HUES6 (cell line): Measurements from ENCODE around the gene ZNRF3.
"Not testable (repeated sequence)": the region's sequence is repeated elsewhere in the genome, so short reads cannot be mapped to it uniquely, and the experiment has no call there.

Source experiments
- H3K27ac ChIP-seq: 2 replicates; pipeline ENCODE4 v1.7.0; 2013; ENCODE audit warnings: low read depth, mild to moderate bottlenecking, low read length, inconsistent platforms
- H3K27me3 ChIP-seq: 2 replicates; pipeline ENCODE4 v1.6.1; 2013; ENCODE audit warnings: low read length; ENCODE audit not compliant: control insufficient read depth, insufficient read depth
- H3K36me3 ChIP-seq: 2 replicates; pipeline ENCODE4 v1.6.1; 2013; ENCODE audit warnings: low read length; ENCODE audit not compliant: control insufficient read depth, insufficient read depth
- H3K4me1 ChIP-seq: 2 replicates; pipeline ENCODE4 v1.6.1; 2013; ENCODE audit warnings: low read length; ENCODE audit not compliant: control insufficient read depth, insufficient read depth
- H3K4me3 ChIP-seq: 2 replicates; pipeline ENCODE4 v1.5.1; 2013; ENCODE audit warnings: low read depth, low read length
- H3K9ac ChIP-seq: one replicate; pipeline ENCODE4 v1.6.1; 2013; ENCODE audit warnings: mild to moderate bottlenecking, low read length
- H3K9me3 ChIP-seq: 2 replicates; pipeline ENCODE4 v1.6.1; 2013; ENCODE audit warnings: low read depth, low read length; ENCODE audit not compliant: control insufficient read depth, insufficient read depth

Gene ZNRF3

GRCh38 chr22:28943501-28943879, 60.1 kb downstream of the ZNRF3 start:
- Histone ChIP-seq H3K27me3 (no peaks in the 10 kb centered on the region), H3K4me3 (no peak overlapping the region), H3K27ac (0 out of 2 replicates have a peak overlapping the region, but pooled peaks have one; percentile 0), H3K36me3 (no peaks in the 10 kb centered on the region), H3K9me3 (peaks cover 13% of the 10 kb centered on the region), H3K4me1 (peaks cover 48% of the 10 kb centered on the region), H3K9ac (no peak overlapping the region)

GRCh38 chr22:28947125-28947524, 63.8 kb downstream of the ZNRF3 start:
- Histone ChIP-seq H3K27me3 (no peaks in the 10 kb centered on the region), H3K4me1 (peaks cover 39% of the 10 kb centered on the region), H3K36me3 (no peaks in the 10 kb centered on the region), H3K4me3 (no peak overlapping the region), H3K9ac (no peak overlapping the region), H3K9me3 (peaks cover 13% of the 10 kb centered on the region), H3K27ac (no peak overlapping the region)

GRCh38 chr22:28948424-28948823, 65.1 kb downstream of the ZNRF3 start:
- Histone ChIP-seq H3K27me3 (no peaks in the 10 kb centered on the region), H3K9me3 (peaks cover 13% of the 10 kb centered on the region), H3K4me1 (peaks cover 37% of the 10 kb centered on the region), H3K27ac (no peak overlapping the region), H3K9ac (no peak overlapping the region), H3K4me3 (no peak overlapping the region), H3K36me3 (no peaks in the 10 kb centered on the region)

- H3K9me3 ChIP-seq: peaks cover 13% of the 10 kb centered on the region
- not testable (repeated sequence) for H3K4me3 ChIP-seq, H3K36me3 ChIP-seq, H3K9ac ChIP-seq, H3K27me3 ChIP-seq, H3K27ac ChIP-seq
- H3K4me1 ChIP-seq: peaks cover 34% of the 10 kb centered on the region
Observed at GRCh38 chr22:28948860-28949551, 65.6 kb downstream of the ZNRF3 start.

- no peak overlapping the region for H3K27ac ChIP-seq
- H3K4me3 ChIP-seq: no peak overlapping the region
- H3K9me3 ChIP-seq: peaks cover 13% of the 10 kb centered on the region
- no peaks in the 10 kb centered on the region for H3K36me3 ChIP-seq
- H3K9ac ChIP-seq: no peak overlapping the region
- H3K27me3 ChIP-seq: no peaks in the 10 kb centered on the region
- peaks cover 35% of the 10 kb centered on the region for H3K4me1 ChIP-seq
Observed at GRCh38 chr22:28949788-28950187, 66.4 kb downstream of the ZNRF3 start.

- Histone ChIP-seq H3K36me3 (no peaks in the 10 kb centered on the region; the same call in 1 of the 2 replicates), H3K9me3 (peaks cover 13% of the 10 kb centered on the region), H3K27me3 (no peaks in the 10 kb centered on the region), H3K4me1 (peaks cover 38% of the 10 kb centered on the region), H3K27ac (no peak overlapping the region), H3K4me3 (no peak overlapping the region), H3K9ac (no peak overlapping the region)
Observed at GRCh38 chr22:28950617-28951411, 67.4 kb downstream of the ZNRF3 start.

GRCh38 chr22:28951530-28951929, 68.2 kb downstream of the ZNRF3 start:
- Histone ChIP-seq H3K4me3 (no peak overlapping the region), H3K36me3 (no peaks in the 10 kb centered on the region; the same call in 1 of the 2 replicates), H3K27ac (no peak overlapping the region; the same call in 1 of the 2 replicates), H3K4me1 (peaks cover 39% of the 10 kb centered on the region), H3K9me3 (peaks cover 11% of the 10 kb centered on the region), H3K9ac (no peak overlapping the region), H3K27me3 (no peaks in the 10 kb centered on the region)

- Histone ChIP-seq H3K27ac (no peak overlapping the region; the same call in 1 of the 2 replicates), H3K9me3 (peaks cover 5% of the 10 kb centered on the region), H3K4me1 (peaks cover 39% of the 10 kb centered on the region), H3K4me3 (no peak overlapping the region), H3K27me3 (no peaks in the 10 kb centered on the region), H3K9ac (no peak overlapping the region), H3K36me3 (no peaks in the 10 kb centered on the region; the same call in 1 of the 2 replicates)
Observed at GRCh38 chr22:28951969-28952521, 68.7 kb downstream of the ZNRF3 start.

GRCh38 chr22:28952857-28953256, 69.5 kb downstream of the ZNRF3 start:
- H3K27me3 ChIP-seq: no peaks in the 10 kb centered on the region
- H3K36me3 ChIP-seq: no peaks in the 10 kb centered on the region; the same call in 1 of the 2 replicates
- no peak overlapping the region for H3K9ac ChIP-seq
- no peak overlapping the region for H3K4me3 ChIP-seq
- H3K9me3 ChIP-seq: no peaks in the 10 kb centered on the region
- no peak overlapping the region for H3K27ac ChIP-seq
- peaks cover 39% of the 10 kb centered on the region for H3K4me1 ChIP-seq

- no peaks in the 10 kb centered on the region for H3K9me3 ChIP-seq
- H3K4me1 ChIP-seq: peaks cover 39% of the 10 kb centered on the region
- no peak overlapping the region for H3K9ac ChIP-seq
- no peak overlapping the region for H3K27ac ChIP-seq
- H3K27me3 ChIP-seq: no peaks in the 10 kb centered on the region
- no peak overlapping the region for H3K4me3 ChIP-seq
- no peaks in the 10 kb centered on the region; the same call in 1 of the 2 replicates for H3K36me3 ChIP-seq
Observed at GRCh38 chr22:28953403-28953802, 70.0 kb downstream of the ZNRF3 start.
